Astrocyte (in vitro differentiated cells and primary cell): Measurements from ENCODE around the gene PAK6. TPM values are rescaled to one million over a fixed set of nuclear protein-coding genes. Genes with fewer than 3 reads are reported as not detected.

Experiments used
- DNase-seq: peaks from one replicate; pipeline ENCODE4 v3.0.0-alpha.2; 2010; ENCODE audit warnings: low read depth
- FAIRE-seq: peaks from 2 replicates; lab custom pipeline; 2011; peaks lifted over from hg19 to GRCh38; lab: Jason Lieb, UNC
- H2AFZ ChIP-seq: 2 replicates; pipeline ENCODE4 v1.6.0; 2012; ENCODE audit warnings: low read depth, low read length, inconsistent platforms
- H3K27ac ChIP-seq: 2 replicates; pipeline ENCODE4 v1.5.1; 2011; ENCODE audit warnings: low read depth, low read length, inconsistent platforms
- H3K27me3 ChIP-seq: 2 replicates; pipeline ENCODE4 v1.6.0; 2011; ENCODE audit warnings: low read length, inconsistent platforms; ENCODE audit not compliant: insufficient read depth
- H3K36me3 ChIP-seq: 2 replicates; pipeline ENCODE4 v1.5.1; 2011; ENCODE audit warnings: low read length, inconsistent platforms; ENCODE audit not compliant: insufficient read depth
- H3K4me1 ChIP-seq: 2 replicates; pipeline ENCODE4 v1.5.1; 2011; ENCODE audit warnings: low read length, inconsistent platforms; ENCODE audit not compliant: insufficient read depth
- H3K4me2 ChIP-seq: 2 replicates; pipeline ENCODE4 v1.6.0; 2012; ENCODE audit warnings: low read length, inconsistent platforms
- H3K4me3 ChIP-seq: 2 replicates; pipeline ENCODE4 v1.5.1; 2011; ENCODE audit warnings: low read depth, mild to moderate bottlenecking, low read length, inconsistent platforms; ENCODE audit not compliant: insufficient read depth
- H3K79me2 ChIP-seq: 2 replicates; pipeline ENCODE4 v1.6.0; 2012; ENCODE audit warnings: mild to moderate bottlenecking, low read length, inconsistent platforms; ENCODE audit not compliant: insufficient read depth
- H3K9ac ChIP-seq: 2 replicates; pipeline ENCODE4 v1.6.0; 2012; ENCODE audit warnings: mild to moderate bottlenecking, low read length, inconsistent platforms
- H3K9me3 ChIP-seq: 2 replicates; pipeline ENCODE4 v1.5.1; 2012; ENCODE audit warnings: low read depth, mild to moderate bottlenecking, low read length, inconsistent platforms; ENCODE audit not compliant: insufficient read depth
- H4K20me1 ChIP-seq: 2 replicates; pipeline ENCODE4 v1.6.0; 2012; ENCODE audit warnings: low read length, inconsistent platforms; ENCODE audit not compliant: insufficient read depth
- H3K27ac Mint-ChIP-seq: one replicate; pipeline ENCODE4 v1.8.0; 2021; ENCODE audit warnings: mild to moderate bottlenecking, mixed read lengths; ENCODE audit not compliant: unreplicated experiment
- H3K27me3 Mint-ChIP-seq: one replicate; pipeline ENCODE4 v1.8.0; 2021; ENCODE audit warnings: low read depth, mixed read lengths; ENCODE audit not compliant: unreplicated experiment
- H3K36me3 Mint-ChIP-seq: one replicate; pipeline ENCODE4 v1.8.0; 2021; ENCODE audit warnings: low read depth, mixed read lengths; ENCODE audit not compliant: unreplicated experiment
- H3K4me1 Mint-ChIP-seq: one replicate; pipeline ENCODE4 v1.8.0; 2021; ENCODE audit warnings: low read depth, mixed read lengths; ENCODE audit not compliant: unreplicated experiment
- H3K4me3 Mint-ChIP-seq: one replicate; pipeline ENCODE4 v1.8.0; 2021; ENCODE audit warnings: mild to moderate bottlenecking, moderate library complexity, mixed read lengths; ENCODE audit not compliant: unreplicated experiment
- H3K9me3 Mint-ChIP-seq: one replicate; pipeline ENCODE4 v1.8.0; 2021; ENCODE audit warnings: mild to moderate bottlenecking, mixed read lengths; ENCODE audit not compliant: unreplicated experiment
- CTCF ChIP-seq: IDR thresholded peaks from 2 replicates; pipeline ENCODE4 v1.5.1; 2011; ENCODE audit warnings: low read depth, mild to moderate bottlenecking, inconsistent platforms, low read length, moderate library complexity; ENCODE audit not compliant: insufficient read depth
- EZH2 ChIP-seq: IDR thresholded peaks from 2 replicates; pipeline ENCODE4 v1.6.1; 2012; ENCODE audit warnings: mild to moderate bottlenecking, low read length, inconsistent platforms; ENCODE audit not compliant: insufficient read depth
- total RNA-seq: library from RNA; stranded (reverse); gene quantifications from 2 replicates; pipeline ENCODE4 v1.2.1, GENCODE V29; 2021

Gene PAK6
- total RNA-seq, 1 donor from 2014 or later: 1.1 TPM

GRCh38 chr15:40298216-40298935, 59.5 kb downstream of the PAK6 start:
- no peaks in the 10 kb centered on the region for H3K4me1 ChIP-seq
- no peak overlapping the region for H3K4me3 ChIP-seq
- H3K36me3 ChIP-seq: no peaks in the 10 kb centered on the region
- H3K79me2 ChIP-seq: no peaks in the 10 kb centered on the region
- H3K27ac ChIP-seq: no peak overlapping the region
- H3K27ac Mint-ChIP-seq: no peak overlapping the region
- H3K4me3 Mint-ChIP-seq: no peak overlapping the region
- H4K20me1 ChIP-seq: no peaks in the 10 kb centered on the region
- H3K9me3 Mint-ChIP-seq: peaks cover 6% of the 10 kb centered on the region
- peaks cover 3% of the 10 kb centered on the region for H3K36me3 Mint-ChIP-seq
- no peak overlapping the region for H3K9ac ChIP-seq
- no peak for TF ChIP-seq CTCF
- TF ChIP-seq EZH2: no peak
- H3K9me3 ChIP-seq: peaks cover 4% of the 10 kb centered on the region
- H3K4me1 Mint-ChIP-seq: no peaks in the 10 kb centered on the region
- no peak overlapping the region for H3K4me2 ChIP-seq
- peaks cover 54% of the 10 kb centered on the region for H3K27me3 Mint-ChIP-seq
- FAIRE-seq (no peak), DNase-seq (no peak)
- H2AFZ ChIP-seq: no peak overlapping the region
- peaks cover 5% of the 10 kb centered on the region for H3K27me3 ChIP-seq

- H3K36me3 Mint-ChIP-seq: peaks cover 4% of the 10 kb centered on the region
- TF ChIP-seq EZH2 (no peak), CTCF (no peak)
- FAIRE-seq (no peak), DNase-seq (no peak)
- Histone ChIP-seq H3K4me1 (no peaks in the 10 kb centered on the region), H3K9me3 (peaks cover 4% of the 10 kb centered on the region), H3K4me2 (no peak overlapping the region), H4K20me1 (no peaks in the 10 kb centered on the region), H2AFZ (no peak overlapping the region), H3K9ac (no peak overlapping the region), H3K27me3 (peaks cover 15% of the 10 kb centered on the region), H3K36me3 (no peaks in the 10 kb centered on the region), H3K4me3 (no peak overlapping the region), H3K79me2 (no peaks in the 10 kb centered on the region), H3K27ac (no peak overlapping the region)
- peaks cover 51% of the 10 kb centered on the region for H3K27me3 Mint-ChIP-seq
- H3K4me1 Mint-ChIP-seq: no peaks in the 10 kb centered on the region
- no peak overlapping the region for H3K27ac Mint-ChIP-seq
- H3K4me3 Mint-ChIP-seq: no peak overlapping the region
- H3K9me3 Mint-ChIP-seq: peaks cover 9% of the 10 kb centered on the region
These were observed 61.5 kb downstream of the PAK6 start for GRCh38 chr15:40300367-40300766.

- TF ChIP-seq CTCF: no peak
- TF ChIP-seq EZH2: no peak
- Histone ChIP-seq H3K4me2 (no peak overlapping the region), H2AFZ (no peak overlapping the region), H4K20me1 (no peaks in the 10 kb centered on the region), H3K9ac (no peak overlapping the region), H3K9me3 (peaks cover 4% of the 10 kb centered on the region), H3K36me3 (no peaks in the 10 kb centered on the region), H3K4me1 (no peaks in the 10 kb centered on the region), H3K27ac (no peak overlapping the region), H3K79me2 (no peaks in the 10 kb centered on the region), H3K27me3 (peaks cover 11% of the 10 kb centered on the region), H3K4me3 (no peak overlapping the region)
- H3K4me1 Mint-ChIP-seq: no peaks in the 10 kb centered on the region
- no peak overlapping the region for H3K4me3 Mint-ChIP-seq
- no peak for DNase-seq
- H3K9me3 Mint-ChIP-seq: peaks cover 9% of the 10 kb centered on the region
- peaks cover 4% of the 10 kb centered on the region for H3K36me3 Mint-ChIP-seq
- peaks cover 50% of the 10 kb centered on the region for H3K27me3 Mint-ChIP-seq
- no peak overlapping the region for H3K27ac Mint-ChIP-seq
- FAIRE-seq: no peak
These were observed 61.9 kb downstream of the PAK6 start for GRCh38 chr15:40300771-40301170.
